CD14-positive monocyte (primary cell): ENCODE measurements around the gene ZNF710. TPM values are rescaled to one million over a fixed set of nuclear protein-coding genes. Genes with fewer than 3 reads are reported as not detected.

Experiments
- DNase-seq, 3 donors: peaks; one replicate each; pipeline ENCODE4 v3.0.0-alpha.2; 2011 to 2022
- H2AFZ ChIP-seq: 2 replicates; pipeline ENCODE4 v1.6.0; 2012; ENCODE audit warnings: mild to moderate bottlenecking, low read depth, low read length, inconsistent platforms; ENCODE audit not compliant: insufficient read depth, poor library complexity, severe bottlenecking
- H3K27ac ChIP-seq, 2 donors: 1 replicate in 1 of 2; 2 replicates in 1 of 2; pipeline ENCODE4 v1.5.1; 2012 to 2013; ENCODE audit warnings: low read length in 2 of 2, control low read depth in 1 of 2, inconsistent platforms in 1 of 2, low read depth in 1 of 2, mild to moderate bottlenecking in 1 of 2
- H3K27me3 ChIP-seq, 2 donors: one replicate each; pipeline versions ENCODE4 v1.6.0 to v1.6.1; 2011 to 2013; ENCODE audit warnings: low read length in 2 of 2; ENCODE audit not compliant: control insufficient read depth in 2 of 2, insufficient read depth in 2 of 2
- H3K36me3 ChIP-seq, 2 donors: replicated peaks in 1 of 2; 1 replicate in 1 of 2; 2 replicates in 1 of 2; pipeline versions ENCODE4 v1.5.1 to v1.6.1; 2012 to 2013; ENCODE audit warnings: low read length in 2 of 2, control low read depth in 1 of 2, inconsistent platforms in 1 of 2, mild to moderate bottlenecking in 1 of 2; ENCODE audit not compliant: insufficient read depth in 2 of 2, control insufficient read depth in 1 of 2
- H3K4me1 ChIP-seq, 2 donors: 1 replicate in 1 of 2; 2 replicates in 1 of 2; pipeline versions ENCODE4 v1.5.1 to v1.6.1; 2012 to 2013; ENCODE audit warnings: low read length in 2 of 2, control low read depth in 1 of 2, inconsistent platforms in 1 of 2, mild to moderate bottlenecking in 1 of 2, moderate library complexity in 1 of 2; ENCODE audit not compliant: insufficient read depth in 2 of 2, control insufficient read depth in 1 of 2
- H3K4me2 ChIP-seq: replicated peaks from 2 replicates; pipeline ENCODE3; 2012; ENCODE audit warnings: low read length, moderate library complexity, mild to moderate bottlenecking; ENCODE audit not compliant: poor library complexity, severe bottlenecking; ENCODE audit errors: extremely low read depth
- H3K4me3 ChIP-seq, 3 experiments: fragments of 200-600 bp in 1 of 3; sonication (generic) in 1 of 3; replicated peaks in 1 of 3; 1 replicate in 2 of 3; 2 replicates in 1 of 3; pipeline ENCODE4 v1.5.1; 2011 to 2013; ENCODE audit warnings: low read length in 3 of 3, mild to moderate bottlenecking in 3 of 3, control low read depth in 2 of 3, low read depth in 2 of 3, inconsistent platforms in 1 of 3, moderate library complexity in 1 of 3
- H3K79me2 ChIP-seq: 2 replicates; pipeline ENCODE4 v1.6.0; 2012; ENCODE audit warnings: mild to moderate bottlenecking, control low read depth, inconsistent platforms, low read length, moderate library complexity; ENCODE audit not compliant: insufficient read depth
- H3K9ac ChIP-seq: 2 replicates; pipeline ENCODE4 v1.6.0; 2017; ENCODE audit warnings: low read length, mild to moderate bottlenecking; ENCODE audit not compliant: insufficient read depth, poor library complexity, severe bottlenecking
- H3K9me3 ChIP-seq, 2 donors: replicated peaks in 1 of 2; 1 replicate in 1 of 2; 2 replicates in 1 of 2; pipeline versions ENCODE4 v1.5.1 to v1.6.1; 2012 to 2013; ENCODE audit warnings: low read length in 2 of 2, control low read depth in 1 of 2; ENCODE audit not compliant: control insufficient read depth in 1 of 2, insufficient read depth in 1 of 2
- H4K20me1 ChIP-seq: 2 replicates; pipeline ENCODE4 v1.6.0; 2012; ENCODE audit warnings: mild to moderate bottlenecking, low read length, control low read depth, moderate library complexity; ENCODE audit not compliant: insufficient read depth
- H3K27ac Mint-ChIP-seq, 7 donors: one replicate each; pipeline ENCODE4 v1.8.0; 2020; ENCODE audit warnings: mild to moderate bottlenecking in 7 of 7, mixed read lengths in 7 of 7, moderate library complexity in 6 of 7, inconsistent platforms in 2 of 7
- H3K27me3 Mint-ChIP-seq, 3 donors: one replicate each; pipeline ENCODE4 v1.8.0; 2021 to 2022; ENCODE audit warnings: low read depth in 3 of 3, mild to moderate bottlenecking in 3 of 3, mixed read lengths in 3 of 3, moderate library complexity in 3 of 3, inconsistent platforms in 1 of 3
- H3K36me3 Mint-ChIP-seq, 2 donors: one replicate each; pipeline ENCODE4 v1.8.0; 2020; ENCODE audit warnings: mixed read lengths in 2 of 2, inconsistent platforms in 1 of 2, mild to moderate bottlenecking in 1 of 2
- H3K4me1 Mint-ChIP-seq: one replicate; pipeline ENCODE4 v1.8.0; 2020; ENCODE audit warnings: mild to moderate bottlenecking, mixed read lengths
- H3K4me3 Mint-ChIP-seq, 2 donors: one replicate each; pipeline ENCODE4 v1.8.0; 2020; ENCODE audit warnings: mild to moderate bottlenecking in 2 of 2, mixed read lengths in 2 of 2, moderate library complexity in 1 of 2
- H3K9me3 Mint-ChIP-seq, 7 donors: one replicate each; pipeline ENCODE4 v1.8.0; 2020 to 2022; ENCODE audit warnings: mixed read lengths in 7 of 7, mild to moderate bottlenecking in 6 of 7, moderate library complexity in 6 of 7, inconsistent platforms in 2 of 7
- CTCF ChIP-seq: fragments of 200-600 bp; IDR thresholded peaks from one replicate; pipeline ENCODE4 v1.8.0; 2022; ENCODE audit warnings: antibody characterized with exemption, mild to moderate bottlenecking
- WGBS: methylation state at CpG from one replicate; pipeline ENCODE4 v1.1.5; 2013; ENCODE audit warnings: missing lambda C conversion rate; ENCODE audit not compliant: insufficient coverage; 5-methylcytosine and 5-hydroxymethylcytosine counted together
- intact Hi-C, 2 donors: fragments of 100-400 bp; cut with micrococcal nuclease; formaldehyde crosslinking; loops; one replicate each; pipeline versions ENCODE4 v1.15.0 to v1.15.1; 2023
- polyA plus RNA-seq, 3 donors: library from polyadenylated mRNA; depleted of rRNA in 1 of 3; unstranded in 2 of 3; stranded (reverse) in 1 of 3; fragments of 300-500 nt in 2 of 3; fragments of >200 nt in 1 of 3; fragmentation: Illumina TruSeq in 2 of 3; gene quantifications; 1 replicate in 2 of 3; 2 replicates in 1 of 3; pipeline ENCODE4 v1.2.3, GENCODE V29; 2012 to 2021

Gene ZNF710
- polyA plus RNA-seq, 3 donors: 3.4 to 45.6 (median 4.8) TPM

- Histone ChIP-seq H3K36me3 (peaks cover 4 to 8% of the 10 kb centered on the region in 2 donors), H3K4me3 (no peak overlapping the region), H4K20me1 (no peaks in the 10 kb centered on the region), H3K4me1 (peaks cover 80 to 85% of the 10 kb centered on the region in 2 donors), H2AFZ (no peak overlapping the region), H3K4me2 (no peak overlapping the region), H3K9me3 (no peaks in the 10 kb centered on the region), H3K79me2 (peaks cover 81% of the 10 kb centered on the region), H3K9ac (no peak overlapping the region), H3K27ac (peak overlapping the region; percentile 81 to 91), H3K27me3 (no peaks in the 10 kb centered on the region)
- intact Hi-C loops: loop anchor here (5.0 kb wide), 2 partner anchors 39 to 54 kb away; partner anchors contain the start of gene ZNF710 (in 1 of the 2)
- Mint-ChIP-seq H3K36me3 (peaks cover 25 to 44% of the 10 kb centered on the region in 2 donors), H3K27me3 (peaks cover 0 to 3% (median 0%) of the 10 kb centered on the region in 3 donors), H3K9me3 (no peaks in the 10 kb centered on the region), H3K27ac (peak overlapping the region in 6 of 7 donors; percentile 71 to 95 (median 90)), H3K4me3 (no peak overlapping the region), H3K4me1 (peaks cover 85% of the 10 kb centered on the region)
- no peak for TF ChIP-seq CTCF
- DNase-seq: no peak
- 94% methylated on average over 5 of the region's 7 CpGs for WGBS
Observed at GRCh38 chr15:90056529-90056928, 55.4 kb downstream of the ZNF710 start.

GRCh38 chr15:90058308-90058707 is 57.2 kb downstream of the ZNF710 start:
- Mint-ChIP-seq H3K36me3 (peaks cover 18 to 46% of the 10 kb centered on the region in 2 donors), H3K27me3 (peaks cover 0 to 4% (median 0%) of the 10 kb centered on the region in 3 donors), H3K4me3 (peak overlapping the region; percentile 60 to 77), H3K27ac (peak overlapping the region; percentile 95 to 99 (median 97)), H3K4me1 (peaks cover 88% of the 10 kb centered on the region), H3K9me3 (no peaks in the 10 kb centered on the region)
- peak overlapping the region; percentile 59 for H3K4me2 ChIP-seq
- H3K27me3 ChIP-seq: no peaks in the 10 kb centered on the region
- H4K20me1 ChIP-seq: no peaks in the 10 kb centered on the region
- peaks cover 83% of the 10 kb centered on the region for H3K79me2 ChIP-seq
- peak overlapping the region; percentile 91 to 96 for H3K27ac ChIP-seq
- intact Hi-C loops: loop anchor here (2.0 to 5.0 kb wide), 4 partner anchors 24 to 56 kb away; partner anchors contain the start of gene ZNF710 (in 1 of the 2)
- DNase-seq: peak; percentile 51 to 71 (median 55)
- no peak for TF ChIP-seq CTCF
- H3K9ac ChIP-seq: peak overlapping the region; percentile 65
- peak overlapping the region in 1 of 3 experiments; percentile 61 for H3K4me3 ChIP-seq
- H3K36me3 ChIP-seq: peaks cover 0 to 7% of the 10 kb centered on the region in 2 donors
- 0% methylated on average over 2 of the region's 4 CpGs for WGBS
- no peaks in the 10 kb centered on the region for H3K9me3 ChIP-seq
- H2AFZ ChIP-seq: peak overlapping the region; percentile 62
- H3K4me1 ChIP-seq: peaks cover 90 to 94% of the 10 kb centered on the region in 2 donors
